Endothelial cell of umbilical vein (primary cell): ENCODE measurements around the gene CUBN.

ENCODE experiments used
- CTCF ChIP-seq, 2 donors: IDR thresholded peaks; 1 replicate in 1 of 2; 2 replicates in 1 of 2; pipeline ENCODE4 v1.5.1; 2011; ENCODE audit warnings: low read length in 2 of 2, mild to moderate bottlenecking in 2 of 2, moderate library complexity in 2 of 2, control low read depth in 1 of 2, inconsistent platforms in 1 of 2, low read depth in 1 of 2; ENCODE audit not compliant: insufficient read depth in 1 of 2; ENCODE audit errors: extremely low read depth in 1 of 2
- EZH2 ChIP-seq: IDR thresholded peaks from 2 replicates; pipeline ENCODE4 v1.6.1; 2012; ENCODE audit warnings: borderline replicate concordance, low read depth, mild to moderate bottlenecking, moderate library complexity, low read length, inconsistent platforms; ENCODE audit not compliant: severe bottlenecking
- MAX ChIP-seq: IDR thresholded peaks from 2 replicates; pipeline ENCODE4 v1.6.1; 2011; ENCODE audit not compliant: insufficient read depth, insufficient read length
- MYC ChIP-seq: IDR thresholded peaks from one replicate; pipeline ENCODE4 v1.6.1; 2011; ENCODE audit warnings: mild to moderate bottlenecking, low read depth, low read length
- POLR2A ChIP-seq: IDR thresholded peaks from 2 replicates; pipeline ENCODE4 v1.6.1; 2012; ENCODE audit warnings: low read depth, mild to moderate bottlenecking, control low read depth, low read length

- TF ChIP-seq POLR2A (no peak), EZH2 (no peak), CTCF (IDR thresholded peaks at IDR 0.05; ENCODE audit: extremely low read depth in 1 of 2, insufficient read depth in 1 of 2, low read depth in 1 of 2, low read length in 2 of 2) (no peak), MAX (no peak), MYC (no peak)
Observed at GRCh38 chr10:16789261-16789660, 340.4 kb downstream of the CUBN start.
